Immature natural killer cell (primary cell): ENCODE results near the gene CTDSP2. TPM values are rescaled to one million over a fixed set of nuclear protein-coding genes. Genes with fewer than 3 reads are reported as not detected.

Source experiments
- DNase-seq, 3 donors: peaks; one replicate each; pipeline ENCODE4 v3.0.0; 2022; ENCODE audit warnings: mixed read lengths in 1 of 3
- H3K27ac Mint-ChIP-seq, 6 donors: one replicate each; pipeline ENCODE4 v1.8.0; 2020; ENCODE audit warnings: mixed read lengths in 6 of 6, mild to moderate bottlenecking in 5 of 6, inconsistent platforms in 4 of 6, moderate library complexity in 3 of 6
- H3K27me3 Mint-ChIP-seq, 3 donors: one replicate each; pipeline ENCODE4 v1.8.0; 2020 to 2021; ENCODE audit warnings: low read depth in 3 of 3, mild to moderate bottlenecking in 3 of 3, mixed read lengths in 3 of 3, moderate library complexity in 3 of 3, inconsistent platforms in 1 of 3
- H3K36me3 Mint-ChIP-seq, 3 donors: one replicate each; pipeline ENCODE4 v1.8.0; 2020; ENCODE audit warnings: mixed read lengths in 3 of 3, inconsistent platforms in 2 of 3, mild to moderate bottlenecking in 2 of 3
- H3K4me1 Mint-ChIP-seq, 2 donors: one replicate each; pipeline ENCODE4 v1.8.0; 2020; ENCODE audit warnings: inconsistent platforms in 2 of 2, mild to moderate bottlenecking in 2 of 2, mixed read lengths in 2 of 2, moderate library complexity in 1 of 2
- H3K4me3 Mint-ChIP-seq, 5 donors: one replicate each; pipeline ENCODE4 v1.8.0; 2020; ENCODE audit warnings: mild to moderate bottlenecking in 5 of 5, mixed read lengths in 5 of 5, inconsistent platforms in 3 of 5, moderate library complexity in 3 of 5
- H3K9me3 Mint-ChIP-seq, 6 donors: one replicate each; pipeline ENCODE4 v1.8.0; 2020; ENCODE audit warnings: mild to moderate bottlenecking in 6 of 6, mixed read lengths in 6 of 6, inconsistent platforms in 4 of 6, moderate library complexity in 3 of 6
- polyA plus RNA-seq, 3 donors: library from polyadenylated mRNA; unstranded; fragments of 300-500 nt; fragmentation: Illumina TruSeq; gene quantifications; one replicate each; pipeline ENCODE4 v1.2.3, GENCODE V29; 2021

Gene CTDSP2
- polyA plus RNA-seq, 3 donors from 2014 or later, result 30.6 to 51.8 (median 36.5) TPM

GRCh38 chr12:57842342-57843294 lies 3.9 kb downstream of the CTDSP2 start:
- Mint-ChIP-seq H3K4me1 (peaks cover 75 to 78% of the 10 kb centered on the region in 2 donors), H3K9me3 (no peaks in the 10 kb centered on the region), H3K36me3 (no peaks in the 10 kb centered on the region), H3K4me3 (peak overlapping the region; percentile 2 to 90 (median 88)), H3K27ac (peak overlapping the region; percentile 10 to 71 (median 33)), H3K27me3 (peaks cover 2 to 19% (median 14%) of the 10 kb centered on the region in 3 donors)
- no peak for DNase-seq

- H3K9me3 Mint-ChIP-seq, result no peaks in the 10 kb centered on the region
- peak overlapping the region; percentile 8 to 66 (median 45) for H3K27ac Mint-ChIP-seq
- no peaks in the 10 kb centered on the region for H3K36me3 Mint-ChIP-seq
- H3K4me1 Mint-ChIP-seq, result peaks cover 82 to 84% of the 10 kb centered on the region in 2 donors
- peak overlapping the region in 2 of 5 donors; percentile 0 to 14 for H3K4me3 Mint-ChIP-seq
- DNase-seq, result no peak
- peaks cover 2 to 12% (median 7%) of the 10 kb centered on the region in 3 donors for H3K27me3 Mint-ChIP-seq
Measured at GRCh38 chr12:57841445-57841844, 5.1 kb downstream of the CTDSP2 start.

GRCh38 chr12:57840726-57841125 lies 5.8 kb downstream of the CTDSP2 start:
- no peaks in the 10 kb centered on the region for H3K36me3 Mint-ChIP-seq
- DNase-seq, result no peak
- H3K27me3 Mint-ChIP-seq, result peaks cover 2 to 9% (median 7%) of the 10 kb centered on the region in 3 donors
- peaks cover 89 to 91% of the 10 kb centered on the region in 2 donors for H3K4me1 Mint-ChIP-seq
- H3K4me3 Mint-ChIP-seq, result peak overlapping the region in 2 of 5 donors; percentile 6 to 14
- peak overlapping the region; percentile 1 to 66 (median 44) for H3K27ac Mint-ChIP-seq
- H3K9me3 Mint-ChIP-seq, result no peaks in the 10 kb centered on the region

- Mint-ChIP-seq H3K9me3 (no peaks in the 10 kb centered on the region), H3K4me1 (peaks cover 96 to 97% of the 10 kb centered on the region in 2 donors), H3K4me3 (peak overlapping the region in 1 of 5 donors; percentile 41), H3K36me3 (no peaks in the 10 kb centered on the region), H3K27me3 (peaks cover 0 to 7% (median 5%) of the 10 kb centered on the region in 3 donors), H3K27ac (peak overlapping the region in 5 of 6 donors; percentile 37 to 87 (median 64))
- DNase-seq, result no peak
Measured at GRCh38 chr12:57839996-57840395, 6.5 kb downstream of the CTDSP2 start.

- Mint-ChIP-seq H3K4me1 (peaks cover 94 to 97% of the 10 kb centered on the region in 2 donors), H3K4me3 (peak overlapping the region; percentile 4 to 68 (median 39)), H3K9me3 (no peaks in the 10 kb centered on the region), H3K27me3 (no peaks in the 10 kb centered on the region), H3K36me3 (no peaks in the 10 kb centered on the region), H3K27ac (peak overlapping the region; percentile 59 to 92 (median 86))
- no peak for DNase-seq
Measured at GRCh38 chr12:57838594-57839302, 7.8 kb downstream of the CTDSP2 start.

GRCh38 chr12:57837864-57838562 lies 8.5 kb downstream of the CTDSP2 start:
- peak overlapping the region; percentile 36 to 68 (median 51) for H3K4me3 Mint-ChIP-seq
- DNase-seq, result no peak
- no peaks in the 10 kb centered on the region for H3K9me3 Mint-ChIP-seq
- H3K4me1 Mint-ChIP-seq, result peaks cover 94 to 97% of the 10 kb centered on the region in 2 donors
- no peaks in the 10 kb centered on the region for H3K36me3 Mint-ChIP-seq
- H3K27ac Mint-ChIP-seq, result peak overlapping the region; percentile 59 to 92 (median 87)
- H3K27me3 Mint-ChIP-seq, result no peaks in the 10 kb centered on the region

GRCh38 chr12:57836442-57837375 lies 9.8 kb downstream of the CTDSP2 start:
- Mint-ChIP-seq H3K27ac (peak overlapping the region; percentile 54 to 91 (median 82)), H3K4me3 (peak overlapping the region; percentile 55 to 79 (median 60)), H3K9me3 (no peaks in the 10 kb centered on the region), H3K36me3 (no peaks in the 10 kb centered on the region), H3K4me1 (peaks cover 94 to 96% of the 10 kb centered on the region in 2 donors), H3K27me3 (no peaks in the 10 kb centered on the region)
- DNase-seq, result peak; percentile 31 to 36 (median 32)

GRCh38 chr12:57835366-57836288 lies 10.9 kb downstream of the CTDSP2 start:
- peaks cover 91% of the 10 kb centered on the region in 2 donors for H3K4me1 Mint-ChIP-seq
- H3K36me3 Mint-ChIP-seq, result no peaks in the 10 kb centered on the region
- peak overlapping the region; percentile 54 to 91 (median 82) for H3K27ac Mint-ChIP-seq
- H3K27me3 Mint-ChIP-seq, result no peaks in the 10 kb centered on the region
- no peaks in the 10 kb centered on the region for H3K9me3 Mint-ChIP-seq
- H3K4me3 Mint-ChIP-seq, result peak overlapping the region; percentile 23 to 79 (median 60)
- no peak for DNase-seq

- H3K4me3 Mint-ChIP-seq, result peak overlapping the region in 2 of 5 donors; percentile 30 to 33
- H3K27me3 Mint-ChIP-seq, result no peaks in the 10 kb centered on the region
- DNase-seq, result no peak
- peak overlapping the region in 5 of 6 donors; percentile 55 to 73 (median 62) for H3K27ac Mint-ChIP-seq
- peaks cover 83 to 84% of the 10 kb centered on the region in 2 donors for H3K4me1 Mint-ChIP-seq
- H3K9me3 Mint-ChIP-seq, result no peaks in the 10 kb centered on the region
- peaks cover 0 to 2% (median 0%) of the 10 kb centered on the region in 3 donors for H3K36me3 Mint-ChIP-seq
Measured at GRCh38 chr12:57834086-57834876, 12.2 kb downstream of the CTDSP2 start.

- Mint-ChIP-seq H3K36me3 (peaks cover 0 to 6% (median 0%) of the 10 kb centered on the region in 3 donors), H3K9me3 (no peaks in the 10 kb centered on the region), H3K4me1 (peaks cover 78 to 84% of the 10 kb centered on the region in 2 donors), H3K4me3 (peak overlapping the region in 3 of 5 donors; percentile 19 to 45 (median 30)), H3K27me3 (no peaks in the 10 kb centered on the region), H3K27ac (peak overlapping the region; percentile 29 to 77 (median 66))
- DNase-seq, result no peak
Measured at GRCh38 chr12:57833672-57834071, 12.9 kb downstream of the CTDSP2 start.

- Mint-ChIP-seq H3K4me1 (peaks cover 72 to 80% of the 10 kb centered on the region in 2 donors), H3K4me3 (peak overlapping the region in 1 of 5 donors; percentile 30), H3K27ac (peak overlapping the region; percentile 5 to 77 (median 32)), H3K36me3 (peaks cover 0 to 6% (median 0%) of the 10 kb centered on the region in 3 donors), H3K27me3 (no peaks in the 10 kb centered on the region), H3K9me3 (no peaks in the 10 kb centered on the region)
- no peak for DNase-seq
Measured at GRCh38 chr12:57832966-57833365, 13.6 kb downstream of the CTDSP2 start.
